Spleen (tissue), 11 donors: Measurements from ENCODE around the gene SRI. TPM values are rescaled to one million over a fixed set of nuclear protein-coding genes. Genes with fewer than 3 reads are reported as not detected.
"Not testable (repeated sequence)": the region's sequence is repeated elsewhere in the genome, so short reads cannot be mapped to it uniquely, and the experiment has no call there.

Experiments
- DNase-seq: peaks from one replicate; pipeline ENCODE4 v3.0.0-alpha.2; 2020
- H3K27ac ChIP-seq, 8 donors: fragments of 200-600 bp; sonication (generic) in 7 of 8; 1 replicate in 4 of 8; 2 replicates in 4 of 8; pipeline versions ENCODE4 v1.5.0 to v1.8.0; 2016 to 2021; ENCODE audit warnings: inconsistent platforms in 4 of 8, mild to moderate bottlenecking in 4 of 8, moderate library complexity in 1 of 8
- H3K27me3 ChIP-seq, 7 donors: fragments of 200-600 bp; sonication (generic) in 6 of 7; replicated peaks in 1 of 7; 1 replicate in 4 of 7; 2 replicates in 3 of 7; pipeline versions ENCODE4 v1.5.0 to v1.8.0; 2016 to 2021; ENCODE audit warnings: inconsistent platforms in 3 of 7, mild to moderate bottlenecking in 1 of 7
- H3K36me3 ChIP-seq, 6 donors: fragments of 200-600 bp; sonication (generic) in 5 of 6; 1 replicate in 4 of 6; 2 replicates in 2 of 6; pipeline versions ENCODE4 v1.5.0 to v1.8.0; 2016 to 2021; ENCODE audit warnings: inconsistent platforms in 2 of 6
- H3K4me1 ChIP-seq, 6 donors: fragments of 200-600 bp; sonication (generic) in 5 of 6; 1 replicate in 3 of 6; 2 replicates in 3 of 6; pipeline versions ENCODE4 v1.5.0 to v1.8.0; 2016 to 2021; ENCODE audit warnings: inconsistent platforms in 3 of 6
- H3K4me3 ChIP-seq, 8 donors: fragments of 200-600 bp; sonication (generic) in 7 of 8; 1 replicate in 4 of 8; 2 replicates in 4 of 8; pipeline versions ENCODE4 v1.5.0 to v1.8.0; 2016 to 2021; ENCODE audit warnings: inconsistent platforms in 4 of 8, mild to moderate bottlenecking in 4 of 8, moderate library complexity in 2 of 8
- H3K9me3 ChIP-seq, 8 donors: fragments of 200-600 bp; sonication (generic) in 7 of 8; 1 replicate in 4 of 8; 2 replicates in 4 of 8; pipeline versions ENCODE4 v1.5.0 to v1.8.0; 2016 to 2021; ENCODE audit warnings: inconsistent platforms in 4 of 8
- CTCF ChIP-seq, 11 experiments: fragments of 200-600 bp in 7 of 11; fragments of 450-650 bp in 4 of 11; sonication (generic) in 4 of 11; IDR thresholded peaks in 8 of 11; conservative IDR thresholded peaks in 3 of 11; 1 replicate in 7 of 11; 2 replicates in 4 of 11; pipeline versions ENCODE4 v1.4.0 to v1.8.0; 2016 to 2021; ENCODE audit warnings: antibody characterized with exemption in 11 of 11, inconsistent platforms in 4 of 11, mild to moderate bottlenecking in 1 of 11
- POLR2A ChIP-seq, 3 donors: fragments of 450-650 bp; IDR thresholded peaks; one replicate each; pipeline ENCODE4 v1.5.1; 2017; ENCODE audit warnings: antibody characterized with exemption in 3 of 3, mild to moderate bottlenecking in 1 of 3
- POLR2AphosphoS5 ChIP-seq, 3 donors: sonication (generic); formaldehyde crosslinking; IDR thresholded peaks; one replicate each; pipeline ENCODE4 v1.5.1; 2017; ENCODE audit warnings: antibody characterized with exemption in 3 of 3
- WGBS, 5 donors: extraction: QIAGEN DNeasy Blood & Tissue Kit in 3 of 5; methylation state at CpG; one replicate each; pipeline versions ENCODE4 v1.1.5 to v1.1.7; 2013 to 2018; 5-methylcytosine and 5-hydroxymethylcytosine counted together
- intact Hi-C: fragments of 100-400 bp; cut with DNase I; formaldehyde crosslinking; loops from one replicate; pipeline ENCODE4 v1.15.0; 2023; ENCODE audit warnings: low total_unique reads
- polyA plus RNA-seq, 3 donors: library from polyadenylated mRNA; stranded (reverse); fragments of 200-250 nt; gene quantifications; one replicate each; pipeline ENCODE4 v1.2.1, GENCODE V29; 2013
- total RNA-seq, 7 donors: library from RNA; depleted of rRNA in 3 of 7; stranded (reverse); fragments of >200 nt in 3 of 7; fragmentation: NEBNext Ultra II Directional in 4 of 7; extraction: Animal tissue kit (Norgen Biotek cat#: 25700) in 4 of 7; gene quantifications; one replicate each; pipeline versions ENCODE4 v1.1.0 to v1.2.1, GENCODE V29; 2016 to 2021
- donor health status: healthy with polysubstance abuse.
- donor health status: DM: no; HTN: no; CAD: no; lungs with moderate emphysema.
- donor health status: DM: no; HTN: no; CAD: no.
- donor health status: Bipolar disorder and iron deficiency.
- donor health status: healthy.
- donor health status: DM: no; HTN: no; CAD: no.
- donor health status: DM: yes; HTN: yes; CAD: no.

The SRI gene
- total and polyA plus RNA-seq, 10 donors, result 48.4 to 88.3 (median 63.1) TPM

- Histone ChIP-seq H3K4me1 (no peaks in the 10 kb centered on the region), H3K27ac (no peak overlapping the region), H3K9me3 (peaks cover 0 to 2% (median 0%) of the 10 kb centered on the region in 8 donors), H3K27me3 (no peaks in the 10 kb centered on the region), H3K36me3 (no peaks in the 10 kb centered on the region), H3K4me3 (no peak overlapping the region)
- intact Hi-C loops, result no loop called here
- no peak for DNase-seq
- TF ChIP-seq POLR2AphosphoS5 (IDR thresholded peaks at IDR 0.05) (no peak), CTCF (IDR thresholded peaks at IDR 0.05 in 8 of 11, conservative IDR thresholded peaks at IDR 0.05 in 3 of 11) (no peak), POLR2A (IDR thresholded peaks at IDR 0.05) (no peak)
Measured at GRCh38 chr7:88165697-88166096, 54.1 kb downstream of the SRI start.

- H3K4me3 ChIP-seq, intact Hi-C loops, H3K36me3 ChIP-seq, H3K27me3 ChIP-seq, H3K27ac ChIP-seq, DNase-seq, H3K4me1 ChIP-seq: not testable (repeated sequence)
- WGBS, 5 donors, result 67 to 85% (median 80%) methylated on average over 2 of the region's 2 CpGs
- H3K9me3 ChIP-seq, result peaks cover 0 to 30% (median 18%) of the 10 kb centered on the region in 8 donors
Measured at GRCh38 chr7:88159741-88160140, 60.1 kb downstream of the SRI start.

GRCh38 chr7:88156356-88156755, 63.5 kb downstream of the SRI start:
- TF ChIP-seq POLR2A (IDR thresholded peaks at IDR 0.05) (no peak), CTCF (IDR thresholded peaks at IDR 0.05 in 8 of 11, conservative IDR thresholded peaks at IDR 0.05 in 3 of 11) (no peak), POLR2AphosphoS5 (IDR thresholded peaks at IDR 0.05) (no peak)
- H3K4me3 ChIP-seq, result no peak overlapping the region
- peaks cover 0 to 30% (median 18%) of the 10 kb centered on the region in 8 donors for H3K9me3 ChIP-seq
- 58 to 80% (median 72%) methylated on average over 1 of the region's 1 CpG for WGBS, 5 donors
- H3K27ac ChIP-seq, result no peak overlapping the region
- DNase-seq, result no peak
- H3K27me3 ChIP-seq, result no peaks in the 10 kb centered on the region
- H3K36me3 ChIP-seq, result peaks cover 0 to 1% (median 0%) of the 10 kb centered on the region in 6 donors
- no peaks in the 10 kb centered on the region for H3K4me1 ChIP-seq
- intact Hi-C loops, result no loop called here

GRCh38 chr7:88155756-88156155, 64.1 kb downstream of the SRI start:
- Histone ChIP-seq H3K27ac (no peak overlapping the region), H3K4me1 (no peaks in the 10 kb centered on the region), H3K9me3 (peaks cover 0 to 29% (median 18%) of the 10 kb centered on the region in 8 donors), H3K27me3 (no peaks in the 10 kb centered on the region), H3K4me3 (no peak overlapping the region), H3K36me3 (peaks cover 0 to 4% (median 0%) of the 10 kb centered on the region in 6 donors)
- WGBS, 5 donors, result 88 to 97% (median 94%) methylated on average over 4 of the region's 4 CpGs
- intact Hi-C loops, result no loop called here
- TF ChIP-seq POLR2A (IDR thresholded peaks at IDR 0.05) (no peak), CTCF (IDR thresholded peaks at IDR 0.05 in 8 of 11, conservative IDR thresholded peaks at IDR 0.05 in 3 of 11) (no peak), POLR2AphosphoS5 (IDR thresholded peaks at IDR 0.05) (no peak)
- DNase-seq, result no peak

Other genes with a start within 250 kb of the SRI start
- gene STEAP4, start 86.9 kb upstream of the SRI start, total RNA-seq, result 10 to 100 TPM in 6 of 7 donors, 1 to 10 TPM in 1; 8.9 to 70.7 (median 24.3) TPM
- gene STEAP4, start 86.9 kb upstream of the SRI start, polyA plus RNA-seq, result 1 to 10 TPM in 1 of 3 donors, under 1 TPM in 2; 0.50 to 1.3 (median 0.50) TPM